H1 (cell line): ENCODE measurements around the gene APELA. TPM values are rescaled to one million over a fixed set of nuclear protein-coding genes. Genes with fewer than 3 reads are reported as not detected.
"Not testable (repeated sequence)": the region's sequence is repeated elsewhere in the genome, so short reads cannot be mapped to it uniquely, and the experiment has no call there.

ENCODE experiments used
- CTCF ChIA-PET: fragments of 300-600 bp; sonication (Branson Sonifier 250); formaldehyde crosslinking; loops from one replicate; lab custom pipeline; 2021; ENCODE audit not compliant: partially characterized antibody; lab: Charles Lee
- POLR2A ChIA-PET: fragments of 300-600 bp; sonication (Branson Sonifier 250); formaldehyde crosslinking; loops from one replicate; lab custom pipeline; 2021; ENCODE audit warnings: inconsistent platforms; ENCODE audit not compliant: partially characterized antibody; lab: Charles Lee
- DNase-seq, 2 experiments: peaks; one replicate each; pipeline versions ENCODE4 v3.0.0 to v3.0.0-alpha.2; 2010 to 2022; ENCODE audit warnings: low spot score in 2 of 2, low read depth in 1 of 2, mixed read lengths in 1 of 2
- FAIRE-seq: peaks from 2 replicates; lab custom pipeline; 2011; peaks lifted over from hg19 to GRCh38; lab: Jason Lieb, UNC
- H2AFZ ChIP-seq: 2 replicates; pipeline ENCODE4 v1.8.1; 2012; ENCODE audit warnings: low read length, inconsistent platforms
- H2AK5ac ChIP-seq: 2 replicates; pipeline ENCODE4 v1.6.1; 2013; ENCODE audit warnings: low read depth, low read length
- H2BK120ac ChIP-seq: replicated peaks from 2 replicates; pipeline ENCODE3; 2013; ENCODE audit warnings: low read depth, low read length, inconsistent platforms
- H2BK12ac ChIP-seq: 2 replicates; pipeline ENCODE4 v1.6.1; 2013; ENCODE audit warnings: low read depth, low read length
- H2BK15ac ChIP-seq: 2 replicates; pipeline ENCODE4 v1.6.1; 2013; ENCODE audit warnings: low read length
- H2BK20ac ChIP-seq: 2 replicates; pipeline ENCODE4 v1.6.1; 2013; ENCODE audit warnings: low read length
- H2BK5ac ChIP-seq: 2 replicates; pipeline ENCODE4 v1.6.1; 2013; ENCODE audit warnings: low read depth, low read length
- H3K14ac ChIP-seq: 2 replicates; pipeline ENCODE4 v1.6.1; 2013; ENCODE audit warnings: inconsistent platforms; ENCODE audit not compliant: insufficient read length
- H3K18ac ChIP-seq: 2 replicates; pipeline ENCODE4 v1.6.1; 2013; ENCODE audit warnings: low read length; ENCODE audit errors: extremely low read depth
- H3K23ac ChIP-seq: 2 replicates; pipeline ENCODE4 v1.6.1; 2013; ENCODE audit warnings: inconsistent platforms; ENCODE audit not compliant: insufficient read length
- H3K23me2 ChIP-seq: 2 replicates; pipeline ENCODE4 v1.6.1; 2013; ENCODE audit warnings: low read depth, low read length
- H3K27ac ChIP-seq: 2 replicates; pipeline ENCODE4 v1.6.1; 2011; ENCODE audit warnings: low read depth, low read length, inconsistent platforms
- H3K27me3 ChIP-seq, 4 experiments: replicated peaks in 1 of 4; 1 replicate in 1 of 4; 2 replicates in 3 of 4; pipeline versions ENCODE4 v1.6.1 to v1.8.1; 2011 to 2013; ENCODE audit warnings: low read length in 3 of 4, mild to moderate bottlenecking in 3 of 4, inconsistent platforms in 2 of 4, mixed read lengths in 2 of 4, moderate library complexity in 1 of 4; ENCODE audit not compliant: control insufficient read depth in 3 of 4, insufficient read depth in 3 of 4; ENCODE audit errors: extremely low read depth in 1 of 4
- H3K36me3 ChIP-seq, 4 experiments: 2 replicates each; pipeline versions ENCODE4 v1.6.1 to v1.8.1; 2011 to 2013; ENCODE audit warnings: mild to moderate bottlenecking in 4 of 4, low read length in 3 of 4, moderate library complexity in 2 of 4, control low read depth in 1 of 4, inconsistent platforms in 1 of 4; ENCODE audit not compliant: insufficient read depth in 4 of 4, control insufficient read depth in 2 of 4
- H3K4ac ChIP-seq: replicated peaks from 2 replicates; pipeline ENCODE3; 2013; ENCODE audit warnings: low read length, low read depth, mixed read lengths, inconsistent platforms; ENCODE audit not compliant: insufficient read length
- H3K4me1 ChIP-seq, 4 experiments: replicated peaks in 1 of 4; 1 replicate in 1 of 4; 2 replicates in 3 of 4; pipeline versions ENCODE4 v1.6.1 to v1.8.1; 2011 to 2013; ENCODE audit warnings: low read length in 3 of 4, inconsistent platforms in 2 of 4, mixed read lengths in 1 of 4; ENCODE audit not compliant: insufficient read depth in 4 of 4, control insufficient read depth in 3 of 4
- H3K4me2 ChIP-seq, 2 experiments: 2 replicates each; pipeline versions ENCODE4 v1.6.1 to v1.8.1; 2011 to 2013; ENCODE audit warnings: low read depth in 2 of 2, low read length in 2 of 2, control low read depth in 1 of 2, inconsistent platforms in 1 of 2, mild to moderate bottlenecking in 1 of 2; ENCODE audit not compliant: insufficient read depth in 1 of 2
- H3K4me3 ChIP-seq, 4 experiments: fragments of 200-600, 300-600 bp in 1 of 4; sonication (generic), shearing (Covaris generic), sonication (Bioruptor Twin) in 1 of 4; 2 replicates each; pipeline versions ENCODE4 v1.5.1 to v1.8.1; 2011 to 2016; ENCODE audit warnings: low read length in 4 of 4, low read depth in 3 of 4, control low read depth in 2 of 4, inconsistent platforms in 2 of 4, mild to moderate bottlenecking in 2 of 4, mixed read lengths in 1 of 4, moderate library complexity in 1 of 4; ENCODE audit not compliant: insufficient read depth in 2 of 4; ENCODE audit errors: extremely low read depth in 1 of 4
- H3K56ac ChIP-seq: replicated peaks from 2 replicates; pipeline ENCODE3; 2013; ENCODE audit warnings: low read depth, mild to moderate bottlenecking, mixed read lengths, low read length, inconsistent platforms; ENCODE audit not compliant: insufficient read length
- H3K79me1 ChIP-seq: 2 replicates; pipeline ENCODE4 v1.6.1; 2013; ENCODE audit warnings: low read depth, low read length, control low read depth
- H3K79me2 ChIP-seq, 2 experiments: 2 replicates each; pipeline versions ENCODE4 v1.6.1 to v1.8.1; 2012 to 2013; ENCODE audit warnings: low read length in 2 of 2, mild to moderate bottlenecking in 2 of 2, inconsistent platforms in 1 of 2; ENCODE audit not compliant: insufficient read depth in 2 of 2, control insufficient read depth in 1 of 2
- H3K9ac ChIP-seq, 4 experiments: replicated peaks in 1 of 4; 1 replicate in 1 of 4; 2 replicates in 3 of 4; pipeline versions ENCODE4 v1.6.1 to v1.8.1; 2011 to 2013; ENCODE audit warnings: low read depth in 3 of 4, low read length in 3 of 4, control low read depth in 2 of 4, mild to moderate bottlenecking in 2 of 4, moderate library complexity in 2 of 4, inconsistent platforms in 1 of 4; ENCODE audit errors: extremely low read depth in 1 of 4
- H3K9me3 ChIP-seq, 2 experiments: 2 replicates each; pipeline versions ENCODE4 v1.6.1 to v1.8.1; 2012 to 2013; ENCODE audit warnings: mild to moderate bottlenecking in 2 of 2, moderate library complexity in 2 of 2, control low read depth in 1 of 2, inconsistent platforms in 1 of 2, low read depth in 1 of 2, low read length in 1 of 2, mixed read lengths in 1 of 2; ENCODE audit not compliant: insufficient read depth in 2 of 2
- H4K20me1 ChIP-seq, 2 experiments: replicated peaks in 1 of 2; 2 replicates each; pipeline versions ENCODE3 to v1.8.1; 2011 to 2013; ENCODE audit warnings: inconsistent platforms in 2 of 2, low read length in 2 of 2, mild to moderate bottlenecking in 1 of 2; ENCODE audit not compliant: insufficient read depth in 2 of 2, control insufficient read depth in 1 of 2
- H4K5ac ChIP-seq: 2 replicates; pipeline ENCODE4 v1.6.1; 2013; ENCODE audit warnings: low read length, low read depth, mixed read lengths, inconsistent platforms; ENCODE audit not compliant: insufficient read length
- H4K8ac ChIP-seq: 2 replicates; pipeline ENCODE4 v1.8.0; 2013; ENCODE audit warnings: mild to moderate bottlenecking, moderate library complexity, low read length, inconsistent platforms; ENCODE audit not compliant: insufficient read depth; ENCODE audit errors: extremely low read depth
- H4K91ac ChIP-seq: replicated peaks from 2 replicates; pipeline ENCODE3; 2013; ENCODE audit warnings: low read length, mixed read lengths, inconsistent platforms; ENCODE audit not compliant: insufficient read length
- WGBS, 2 experiments: shearing (Covaris generic) in 1 of 2; methylation state at CpG; one replicate each; pipeline versions ENCODE4 v1.1.6 to v1.1.7; 2013 to 2015; ENCODE audit warnings: low lambda C conversion rate in 2 of 2, mixed read lengths in 2 of 2, inconsistent platforms in 1 of 2, low coverage in 1 of 2, missing lambda C conversion rate in 1 of 2; ENCODE audit not compliant: insufficient replicate concordance in 2 of 2, insufficient coverage in 1 of 2, insufficient read length in 1 of 2; ENCODE audit errors: extremely low coverage in 1 of 2, missing lambda C conversion rate in 1 of 2; 5-methylcytosine and 5-hydroxymethylcytosine counted together
- polyA plus RNA-seq, 7 experiments: library from polyadenylated mRNA; depleted of rRNA in 3 of 7; stranded (reverse) in 5 of 7; unstranded in 2 of 7; fragments of >200 nt in 5 of 7; fragments of 200-250 nt in 2 of 7; gene quantifications; 1 replicate in 5 of 7; 2 replicates in 1 of 7; 4 replicates in 1 of 7; pipeline versions ENCODE4 v1.2.1 to v1.2.3, GENCODE V29; 2011 to 2013; ENCODE audit warnings: missing spikeins in 2 of 7, mixed read lengths in 2 of 7
- total RNA-seq: library from RNA; stranded (reverse); fragmentation: NEBNext Ultra II Directional; extraction: Animal tissue kit (Norgen Biotek cat#: 25700); gene quantifications from 2 replicates; pipeline ENCODE4 v1.2.1, GENCODE V29; 2021

Gene APELA
- total and polyA plus RNA-seq, 2 of the 8 experiments (the other 6 are each of a cell fraction or from before 2014, with no cell fraction given) = 60.2 to 81.8 TPM

GRCh38 chr4:164927101-164927500, 50.1 kb downstream of the APELA start:
- H3K4me3 ChIP-seq, DNase-seq, H3K36me3 ChIP-seq, H2AK5ac ChIP-seq, H3K4me2 ChIP-seq, H3K56ac ChIP-seq, H4K91ac ChIP-seq, H3K9me3 ChIP-seq, H3K27ac ChIP-seq, H2BK20ac ChIP-seq, H2BK12ac ChIP-seq, CTCF ChIA-PET, H4K5ac ChIP-seq, H3K14ac ChIP-seq, H3K79me1 ChIP-seq, H2AFZ ChIP-seq, H3K23ac ChIP-seq, H3K9ac ChIP-seq, POLR2A ChIA-PET, H3K18ac ChIP-seq, H2BK5ac ChIP-seq, H3K4me1 ChIP-seq, H3K79me2 ChIP-seq, H2BK120ac ChIP-seq, H4K8ac ChIP-seq, H4K20me1 ChIP-seq, H3K4ac ChIP-seq, H3K27me3 ChIP-seq, H3K23me2 ChIP-seq, H2BK15ac ChIP-seq: not testable (repeated sequence)
- peak; percentile 95 for FAIRE-seq
- WGBS, 2 experiments = 94% methylated on average over 2 of the region's 2 CpGs; no CpG with 5 or more reads in 1 of the 2 experiments
